Iris pigment epithelial cell (primary cell): ENCODE data around the gene MYO10.
"Not testable (repeated sequence)": the region's sequence is repeated elsewhere in the genome, so short reads cannot be mapped to it uniquely, and the experiment has no call there.

Experiments used
- DNase-seq: peaks from one replicate; pipeline ENCODE4 v3.0.0-alpha.2; 2011; ENCODE audit warnings: low read depth

Gene MYO10

DNA sequence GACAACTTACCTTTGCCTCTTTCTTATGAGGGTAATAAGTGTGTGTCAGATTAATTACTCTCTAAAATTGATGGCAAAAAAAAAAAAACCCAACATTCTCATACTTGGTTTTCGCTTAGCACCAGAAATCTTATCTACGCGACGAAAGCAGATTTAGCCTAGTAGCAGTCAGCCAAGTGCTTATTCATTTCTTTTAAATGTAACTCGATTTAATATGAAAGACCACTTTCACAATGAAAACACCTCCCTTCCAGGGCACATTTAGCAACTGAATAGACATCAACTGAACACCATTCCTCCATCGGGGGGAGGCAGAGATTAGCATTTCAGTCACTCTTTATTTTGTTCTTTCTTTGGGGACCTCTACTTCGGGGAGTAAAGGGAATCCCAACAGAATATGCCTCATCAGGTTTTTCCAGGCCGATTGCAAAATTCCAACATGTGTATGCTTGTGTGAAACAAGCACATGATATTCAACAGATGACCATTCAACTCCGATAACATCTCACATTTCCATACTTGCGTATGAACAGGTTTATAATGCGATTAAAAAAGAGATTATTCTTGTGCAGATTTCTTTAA is 195.2 kb downstream of the MYO10 start:
- DNase-seq: no peak

DNA sequence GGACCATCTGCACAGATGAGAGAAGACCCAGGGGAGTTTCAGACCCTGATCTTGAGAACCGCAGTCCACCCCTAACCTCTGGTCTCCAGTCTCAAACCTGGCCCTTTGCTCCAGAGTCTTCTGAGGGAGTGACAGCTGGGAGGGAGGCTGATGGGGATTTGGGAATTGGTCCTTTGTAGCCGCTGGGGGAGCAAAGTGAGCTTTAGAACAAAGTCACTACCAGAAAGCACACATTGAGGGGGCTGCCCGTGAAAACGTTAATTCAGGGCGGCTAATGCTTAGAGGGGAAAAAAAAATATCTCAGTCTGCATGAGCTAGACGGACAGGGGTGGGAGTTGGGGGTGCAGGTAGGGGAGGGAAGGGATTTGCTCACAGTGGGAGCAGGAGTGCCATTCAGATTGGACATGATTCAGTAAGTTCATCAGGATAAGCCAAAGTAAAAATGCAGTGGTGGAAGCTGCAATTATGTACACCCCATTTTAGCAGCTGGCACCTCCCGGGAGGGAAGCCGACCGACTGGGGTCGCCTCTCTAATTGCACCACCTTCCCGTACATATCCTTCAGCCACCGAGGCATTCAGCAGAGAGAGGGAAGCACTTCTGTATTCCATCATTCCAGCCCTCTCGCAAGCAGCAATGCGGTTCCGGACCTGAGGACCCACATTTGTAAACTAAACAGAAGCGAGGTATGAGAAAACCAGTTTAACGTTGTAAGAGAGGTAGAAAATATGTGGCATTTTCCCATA is 195.8 kb downstream of the MYO10 start:
- no peak for DNase-seq

DNA sequence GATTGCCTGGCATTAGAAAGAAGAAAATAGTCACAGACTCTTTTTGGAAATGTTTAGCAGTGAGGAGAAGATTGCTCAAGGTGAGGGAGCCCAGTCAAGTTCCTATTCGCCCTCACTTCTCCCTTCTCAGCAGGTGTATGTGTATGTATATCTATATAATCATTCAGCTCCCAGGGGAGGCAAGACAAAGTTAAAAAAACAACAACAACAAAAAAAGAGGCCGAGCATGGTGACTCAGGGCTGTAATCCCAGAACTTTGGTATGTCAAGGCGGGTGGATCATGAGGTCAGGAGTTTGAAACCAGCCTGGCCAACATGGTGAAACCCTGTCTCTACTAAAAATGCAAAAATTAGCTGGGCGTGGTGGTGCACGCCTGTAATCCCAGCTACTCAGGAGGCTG is 197.7 kb downstream of the MYO10 start:
- DNase-seq: peak; percentile 55

DNA sequence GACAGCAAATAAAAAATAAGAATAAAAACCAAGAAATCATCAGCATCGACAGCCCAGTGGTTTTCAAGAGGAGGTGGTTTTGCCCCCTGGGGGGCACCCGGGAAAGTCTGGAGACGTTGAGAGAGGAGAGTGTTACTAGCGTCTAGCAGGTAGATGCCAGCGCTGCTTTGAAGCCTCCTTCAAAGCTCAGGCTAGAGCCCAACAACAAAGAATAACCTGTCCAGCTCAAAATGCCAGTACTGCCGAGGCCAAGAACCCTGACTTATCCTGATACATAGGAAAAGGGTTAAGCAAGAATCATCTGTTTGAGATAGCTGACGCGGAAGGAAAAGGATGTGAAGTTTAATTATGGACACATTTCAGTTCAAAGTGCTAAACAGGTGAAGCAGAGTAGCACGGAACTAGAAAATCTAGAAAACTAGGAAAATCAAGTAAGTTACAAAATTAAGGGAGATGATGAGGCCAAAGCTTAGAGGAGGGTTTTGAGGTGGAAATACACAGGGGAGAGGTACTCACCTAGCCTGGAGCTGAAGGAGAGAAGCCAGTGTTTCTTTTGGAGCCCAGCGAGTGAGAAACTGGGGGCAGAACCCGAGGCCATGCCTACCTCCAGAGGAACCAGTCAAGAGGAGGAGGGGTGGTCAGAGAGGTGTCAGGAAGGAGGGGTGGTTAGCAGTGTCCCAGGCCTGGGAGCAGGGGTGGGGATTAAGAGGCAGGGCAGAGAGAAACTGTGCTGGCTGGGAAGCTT is 198.3 kb downstream of the MYO10 start:
- no peak for DNase-seq

DNA sequence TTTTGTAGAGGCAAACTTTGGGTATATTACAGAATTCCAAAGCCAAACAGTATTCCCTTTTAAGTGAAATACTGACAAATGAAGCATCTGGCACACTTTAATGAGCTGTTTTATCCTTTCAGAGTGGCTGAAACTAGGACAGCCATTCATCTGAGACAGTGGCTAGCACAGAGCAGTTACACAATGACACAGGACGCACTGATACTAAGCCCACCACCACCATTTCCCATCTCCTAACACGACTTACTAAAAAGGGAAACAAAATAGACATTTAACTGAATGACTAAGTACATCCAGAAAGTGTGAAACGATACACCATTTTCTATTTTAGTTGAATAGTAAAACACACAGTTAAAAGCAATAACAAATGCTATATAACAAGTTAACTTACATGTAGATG is 198.9 kb downstream of the MYO10 start:
- DNase-seq: no peak

DNA sequence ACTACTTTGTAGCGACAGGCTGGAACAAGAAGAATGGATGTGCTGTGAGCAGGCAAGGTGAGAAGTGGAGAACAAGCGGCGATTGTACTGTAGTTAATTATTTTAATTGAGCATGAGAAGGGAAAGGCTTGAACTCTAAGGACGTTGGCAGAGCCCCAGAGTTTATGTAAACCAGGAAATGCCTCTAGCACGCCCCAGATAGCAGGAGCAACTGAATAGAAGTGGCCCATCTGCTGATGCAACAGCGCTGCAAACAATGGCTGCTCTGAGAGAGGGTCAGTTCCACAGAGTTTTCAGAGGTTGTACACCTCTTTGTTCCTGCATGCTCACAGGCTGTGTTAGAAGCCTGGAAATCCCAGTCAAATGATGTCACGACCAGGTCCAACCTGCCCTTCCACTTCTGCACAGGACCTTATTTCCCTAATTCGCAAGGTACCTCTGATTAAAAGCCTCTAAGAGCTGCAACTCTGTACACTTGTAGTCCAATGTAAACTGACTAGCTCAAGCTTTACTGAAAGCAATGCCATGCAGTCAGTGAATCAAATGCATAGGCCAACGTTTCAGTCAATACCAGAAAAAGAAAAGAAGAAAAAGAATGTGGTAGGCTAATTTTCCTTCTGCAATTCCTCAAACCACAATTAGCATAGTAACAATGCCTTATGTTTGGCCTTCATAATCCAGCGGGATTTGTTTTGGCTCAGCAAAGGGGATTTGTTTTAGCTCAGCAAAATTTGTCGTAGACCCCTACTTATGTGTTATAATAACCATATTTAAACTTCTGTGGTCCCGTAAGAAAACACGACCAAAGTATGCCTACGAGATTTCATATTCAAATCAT is 199.7 kb downstream of the MYO10 start:
- peak; percentile 83 for DNase-seq

DNA sequence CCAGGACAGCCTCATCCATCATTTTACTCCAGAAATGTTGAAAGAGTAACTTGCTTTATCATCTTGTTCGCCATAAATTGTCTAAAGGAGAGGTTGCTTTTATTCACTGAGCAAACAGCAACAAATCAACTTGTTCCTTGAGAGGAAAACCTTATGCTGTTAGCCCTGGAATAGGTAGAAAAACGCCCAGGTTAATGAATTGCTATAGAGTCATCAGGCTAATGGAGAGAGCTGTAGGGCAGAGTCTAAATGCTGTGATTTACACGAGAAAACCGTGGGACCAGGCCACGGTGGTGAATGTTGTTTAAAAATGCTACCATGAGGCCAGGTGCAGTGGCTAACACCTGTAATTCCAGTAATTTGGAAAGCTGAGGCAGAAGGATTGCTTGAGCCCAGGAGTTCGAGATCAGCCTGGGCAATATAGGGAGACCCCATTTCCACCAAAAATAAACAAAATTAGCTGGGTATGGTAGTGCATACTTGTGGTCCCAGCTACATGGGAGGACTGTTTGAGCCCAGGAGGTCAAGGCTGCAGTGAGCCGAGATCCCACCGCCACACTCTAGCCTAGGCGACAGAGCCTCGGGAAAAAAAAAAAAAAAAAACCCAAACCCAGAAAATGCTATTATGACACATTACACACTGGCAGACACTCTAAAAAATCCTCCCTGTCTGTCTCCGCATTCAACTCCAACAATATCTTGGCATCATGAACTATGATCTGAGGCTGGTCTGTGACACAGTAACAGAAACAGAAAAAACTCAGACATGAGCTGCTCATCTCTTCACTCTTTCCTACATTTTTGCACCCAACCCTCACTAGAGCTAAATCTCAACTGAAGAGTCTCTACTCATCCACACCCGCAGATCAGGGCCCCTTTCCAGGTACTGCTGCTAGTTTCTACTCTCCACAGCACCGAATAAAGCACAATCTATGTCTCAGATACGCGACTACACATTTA is 200.7 kb downstream of the MYO10 start:
- DNase-seq: no peak

DNA sequence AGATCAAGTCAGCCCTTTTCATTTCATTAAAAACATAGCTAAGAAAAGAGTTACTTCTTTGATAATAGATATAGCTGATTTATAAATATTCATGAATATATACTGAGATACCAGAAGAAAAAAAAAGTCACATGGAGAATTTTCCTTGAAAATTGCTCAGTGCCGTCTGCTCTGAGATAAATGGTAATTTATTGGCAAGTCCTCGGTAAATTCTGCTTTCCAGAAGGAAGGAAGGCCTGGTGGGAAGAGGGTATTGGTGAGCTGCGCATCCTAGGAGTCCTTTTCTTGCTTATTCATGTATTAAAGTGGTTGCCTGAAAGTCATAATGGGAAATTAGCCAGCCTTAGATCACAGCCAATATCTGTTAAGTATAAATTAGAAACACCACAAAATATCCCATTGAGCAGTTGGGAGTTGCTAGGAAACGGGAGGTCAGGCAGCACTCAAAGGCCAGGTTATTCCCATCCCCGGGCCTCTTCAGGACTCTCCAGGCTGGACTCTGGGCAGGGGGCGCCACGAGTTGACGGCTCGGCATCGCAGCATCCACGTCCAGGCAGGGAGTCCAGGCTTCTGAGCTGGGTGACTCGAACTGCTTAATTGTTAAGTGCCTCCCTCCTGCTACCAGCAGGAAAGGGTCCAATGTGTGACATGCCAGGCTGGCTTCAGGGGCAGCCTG is 202.6 kb downstream of the MYO10 start:
- DNase-seq: no peak

DNA sequence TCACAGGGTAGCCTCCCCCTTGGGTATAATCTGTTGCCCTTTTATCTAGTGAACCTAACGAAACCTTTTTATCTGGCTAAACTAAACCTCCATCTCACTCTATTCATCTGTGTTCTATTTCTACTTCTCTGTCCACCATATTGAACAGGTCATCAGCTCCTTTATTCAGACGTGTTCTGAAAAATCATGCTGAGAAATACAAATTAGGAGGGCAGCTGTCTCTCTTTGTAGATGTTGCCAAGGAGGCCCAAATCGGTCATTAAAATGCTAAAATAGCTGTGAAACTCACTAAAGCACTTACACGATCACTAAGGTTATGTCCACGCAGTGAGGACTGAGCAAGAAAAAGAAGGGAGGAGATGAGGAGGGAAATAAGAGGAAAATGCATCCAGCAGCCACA is 203.7 kb downstream of the MYO10 start:
- DNase-seq: no peak

DNA sequence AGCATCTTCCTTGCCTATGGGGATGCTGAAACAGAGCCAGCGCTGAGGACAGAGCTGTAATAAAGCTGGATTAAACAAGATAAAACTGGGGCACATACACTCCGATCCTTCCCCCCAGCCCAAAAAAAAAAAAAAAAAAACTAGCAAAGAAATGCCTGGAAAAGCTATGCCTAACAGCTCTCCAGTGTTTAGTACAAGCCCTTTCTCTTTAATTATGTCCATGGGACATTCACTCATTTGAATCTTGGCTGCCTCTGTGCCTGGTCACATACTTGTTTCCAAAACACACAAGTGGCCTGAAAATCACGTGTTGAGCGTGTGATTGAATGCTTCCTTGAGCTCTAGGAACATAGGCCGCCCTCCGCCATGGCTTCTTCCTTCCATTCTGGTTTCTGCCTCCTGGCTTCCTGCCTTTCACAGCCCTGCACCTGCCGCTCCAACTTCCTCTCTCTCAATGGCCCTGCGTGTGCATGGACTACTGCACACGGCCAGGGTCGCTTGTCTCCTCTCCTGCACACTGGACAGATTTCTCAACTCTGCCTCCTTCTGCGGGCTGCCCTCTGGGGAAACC is 208.2 kb downstream of the MYO10 start:
- no peak for DNase-seq

DNA sequence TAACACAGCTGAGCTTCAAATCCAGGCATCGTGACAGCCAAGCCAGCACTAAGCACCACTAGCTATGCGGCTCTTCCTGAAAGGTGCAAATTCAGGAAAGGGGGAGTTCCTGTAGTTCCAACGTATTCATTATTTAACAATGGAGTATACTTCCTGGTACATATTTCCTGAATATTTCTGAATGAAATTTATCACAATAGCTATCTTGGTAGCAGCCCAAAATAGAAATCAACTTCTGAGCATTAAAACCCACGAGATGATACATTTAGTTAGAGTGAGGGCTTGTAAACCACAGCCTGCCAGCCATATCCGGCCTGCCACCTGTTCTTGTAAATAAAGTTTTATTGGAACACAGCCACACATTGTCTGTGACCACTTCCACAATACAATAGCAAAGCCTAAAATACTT is 209.5 kb downstream of the MYO10 start:
- peak; percentile 22 for DNase-seq

DNA sequence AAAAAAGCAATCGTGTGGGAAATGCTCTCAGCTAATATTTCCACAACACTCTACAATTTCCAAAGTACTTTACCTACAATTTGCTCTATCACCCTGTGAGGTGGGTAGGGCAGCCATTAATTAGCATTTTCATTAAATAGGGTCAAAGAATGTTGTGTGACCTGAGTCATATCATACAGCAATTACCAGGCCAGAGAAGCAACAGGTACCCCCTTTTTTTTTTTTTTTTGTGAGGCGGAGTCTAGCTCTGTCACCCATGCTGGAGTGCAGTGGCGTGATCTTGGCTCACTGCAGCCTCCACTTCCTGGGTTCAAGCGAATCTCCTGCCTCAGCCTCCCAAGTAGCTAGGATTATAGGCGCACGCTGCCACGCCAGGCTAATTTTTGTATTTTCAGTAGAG is 210.5 kb downstream of the MYO10 start:
- DNase-seq: no peak

DNA sequence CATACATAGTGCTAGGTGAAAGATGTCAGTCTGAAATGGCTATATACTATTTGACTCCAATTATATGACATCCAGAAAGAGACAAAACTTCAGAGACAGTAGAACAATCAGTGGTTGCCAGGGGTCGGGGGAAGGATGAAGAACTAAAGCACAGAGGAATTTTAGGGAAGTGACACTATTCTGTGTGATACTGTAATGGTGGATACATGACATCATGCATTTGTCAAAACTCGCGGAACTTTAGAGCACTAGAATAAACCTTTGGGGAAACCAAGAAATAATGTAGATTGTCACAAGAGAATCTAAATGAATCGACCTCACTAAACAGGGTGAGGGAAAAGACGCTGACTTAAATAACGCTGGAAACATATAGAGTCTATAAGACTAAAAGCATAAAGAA is 212.3 kb downstream of the MYO10 start:
- DNase-seq: no peak

DNA sequence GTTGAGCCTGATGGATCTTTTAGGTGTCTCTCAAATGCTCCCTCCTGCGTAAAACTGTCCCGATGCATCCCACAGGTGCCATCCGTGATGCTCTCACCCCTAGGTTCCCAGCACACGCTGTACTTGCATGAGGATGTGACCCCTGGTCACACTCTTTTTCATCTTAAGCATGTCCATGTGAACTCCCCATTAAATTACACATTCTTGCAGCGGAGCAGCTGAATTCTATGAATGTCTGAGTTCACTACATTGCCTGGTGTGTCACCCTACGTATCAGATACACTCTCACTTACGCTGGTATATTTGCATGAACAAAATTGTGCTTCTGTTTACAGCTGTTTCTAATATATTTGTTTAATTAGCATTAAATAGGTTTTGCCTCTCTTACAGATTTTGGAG is 214.0 kb downstream of the MYO10 start:
- no peak for DNase-seq

DNA sequence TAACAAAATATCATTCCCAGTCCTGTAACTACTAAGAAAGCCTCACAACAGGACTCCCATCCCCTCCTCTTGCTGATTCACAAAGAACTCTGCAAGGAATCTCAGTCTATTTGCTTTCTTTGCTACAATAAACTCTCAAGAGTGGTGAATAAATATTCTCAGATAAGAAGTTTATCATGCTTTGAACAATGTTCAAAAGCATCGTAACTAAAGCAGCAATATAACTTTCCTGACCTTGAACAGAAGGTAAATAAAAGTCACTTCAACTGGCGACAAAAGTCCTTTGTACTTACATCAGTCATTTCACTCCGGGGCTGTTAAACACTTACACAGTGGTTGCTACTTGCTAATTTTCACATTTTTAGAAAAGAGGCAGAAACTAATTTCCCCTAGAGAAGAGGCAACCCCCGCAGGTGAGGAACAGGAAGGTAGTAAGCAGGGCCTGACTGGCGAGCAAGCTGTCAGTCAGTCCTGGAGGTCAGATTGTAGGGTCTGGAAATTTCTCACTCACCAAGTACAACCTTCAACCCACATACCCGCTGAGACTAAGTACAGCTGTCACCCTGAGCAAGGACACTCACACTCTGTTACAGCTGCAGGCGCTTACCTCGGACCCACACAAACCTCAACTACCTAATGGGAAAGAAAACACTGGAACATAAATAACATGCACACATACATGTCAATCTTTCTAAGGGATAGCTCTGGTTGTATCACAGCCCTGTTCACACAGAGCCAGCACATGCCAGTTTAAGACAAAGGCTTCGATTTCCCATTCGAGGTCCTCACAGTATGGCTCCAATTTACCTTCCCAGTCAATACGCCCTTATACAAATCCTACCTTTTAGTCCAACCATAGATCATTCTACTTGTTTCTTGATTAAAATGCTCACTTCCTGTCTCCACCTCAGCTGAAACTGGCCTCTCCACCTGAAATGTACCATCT is 214.7 kb downstream of the MYO10 start:
- no peak for DNase-seq

DNA sequence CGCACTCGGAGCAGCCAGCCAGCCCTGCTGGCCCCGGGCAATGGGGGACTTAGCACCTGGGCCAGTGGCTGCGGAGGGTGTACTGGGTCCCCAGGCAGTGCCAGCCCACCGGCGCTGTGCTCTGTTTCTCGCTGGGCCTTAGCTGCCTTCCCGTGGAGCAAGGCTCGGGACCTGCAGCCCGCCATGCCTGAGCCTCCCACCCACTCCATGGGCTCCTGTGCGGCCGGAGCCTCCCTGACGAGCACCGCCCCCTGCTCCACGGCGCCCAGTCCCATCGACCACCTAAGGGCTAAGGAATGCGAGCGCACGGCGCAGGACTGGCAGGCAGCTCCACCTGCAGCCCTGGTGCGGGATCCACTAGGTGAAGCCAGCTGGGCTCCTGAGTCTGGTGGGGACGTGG is 218.1 kb downstream of the MYO10 start:
- DNase-seq: not testable (repeated sequence)

DNA sequence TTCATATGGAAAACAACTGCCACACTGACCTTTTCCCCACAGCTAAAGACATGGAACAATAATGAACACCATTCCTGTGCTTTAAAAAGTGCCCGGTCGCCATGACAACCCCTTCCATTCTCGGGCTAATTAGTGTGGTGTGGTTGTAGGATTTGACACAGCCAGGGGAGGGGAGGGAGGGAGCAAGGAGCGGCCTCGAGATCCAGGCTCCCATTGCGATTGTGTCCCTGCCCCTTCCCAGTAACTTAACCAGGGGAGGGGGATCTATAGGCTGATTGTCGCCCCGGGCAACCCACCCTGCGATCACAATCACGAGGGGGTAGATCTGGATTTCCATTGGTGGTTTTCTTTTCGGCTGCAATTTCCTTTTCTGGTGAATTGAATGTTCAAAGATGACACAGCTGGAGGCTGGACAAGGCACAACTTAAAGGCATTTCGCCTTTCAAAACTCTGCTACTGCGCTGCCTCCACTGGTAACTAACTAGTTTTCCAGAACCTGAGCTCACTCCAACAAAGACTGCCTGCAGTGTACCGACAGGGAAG is 222.6 kb downstream of the MYO10 start:
- peak; percentile 30 for DNase-seq

DNA sequence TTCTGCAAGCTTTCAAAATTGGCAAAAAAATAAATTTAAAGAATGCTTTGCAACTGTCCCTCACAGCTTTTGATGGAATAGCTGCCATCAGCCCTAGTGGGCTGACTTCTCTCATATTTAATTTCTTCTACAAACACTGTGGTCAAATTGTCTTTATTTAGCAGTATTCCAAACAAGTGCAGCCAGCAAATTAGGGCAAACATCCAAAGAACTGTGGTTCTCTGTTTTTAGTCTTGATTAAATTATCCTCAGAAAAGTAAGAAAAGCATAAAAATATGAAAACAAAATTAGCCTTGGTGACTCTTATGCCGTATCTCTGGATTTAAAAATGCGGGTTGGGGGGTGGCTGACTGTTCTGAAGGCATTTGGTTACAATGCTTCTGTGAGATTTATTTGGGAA is 223.5 kb downstream of the MYO10 start:
- no peak for DNase-seq

DNA sequence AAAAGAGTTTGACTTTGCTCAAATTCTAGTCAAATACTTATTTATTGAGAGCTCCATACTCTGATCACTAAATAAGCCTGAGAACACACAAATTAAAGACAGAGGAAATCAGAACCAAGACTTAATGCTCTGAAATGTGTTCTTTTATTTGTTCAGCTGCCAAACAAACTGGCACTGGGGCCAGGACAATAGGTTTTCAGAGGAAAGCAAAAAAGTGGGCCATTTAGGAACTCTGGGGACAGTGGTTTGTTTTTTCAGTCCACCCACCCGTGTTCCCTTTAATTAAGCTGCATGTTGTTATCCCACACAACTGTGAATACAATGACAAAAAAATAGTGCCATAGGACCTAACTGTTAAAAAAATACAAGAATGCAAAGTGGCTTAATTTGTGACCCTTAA is 223.9 kb downstream of the MYO10 start:
- DNase-seq: no peak
